ENCODE data around the gene LRRC49.

- TF ChIP-seq POLR2AphosphoS5 (IDR thresholded peaks at IDR 0.05; ENCODE audit: low read depth, low read length) (no peak), REST (IDR thresholded peaks at IDR 0.05; ENCODE audit: insufficient read depth in 1 of 2, low read depth in 2 of 2, low read length in 2 of 2) (no peak), TAF1 (IDR thresholded peaks at IDR 0.05; ENCODE audit: borderline replicate concordance, insufficient read depth, low read length) (no peak), SIN3A (IDR thresholded peaks at IDR 0.05; ENCODE audit: borderline replicate concordance, insufficient read depth, low read length) (no peak), FOXP2 (optimal IDR thresholded peaks at IDR 0.05; ENCODE audit: borderline replicate concordance, extremely low read depth, extremely low read length, insufficient read depth) (no peak)
Observed at GRCh38 chr15:71008250-71008870, 115.7 kb downstream of the LRRC49 start.
